Stimulated activated CD4-positive, alpha-beta T cell treated with anti-CD3 and anti-CD28 coated beads, TNF-alpha, amount 100 ng/mL, for 1 hour (primary cell): Measurements from ENCODE around the gene HSDL2.
"Not testable (repeated sequence)": the region's sequence is repeated elsewhere in the genome, so short reads cannot be mapped to it uniquely, and the experiment has no call there.

ENCODE experiments used
- DNase-seq, 3 donors: peaks; one replicate each; pipeline ENCODE4 v3.0.0-alpha.2; 2020; ENCODE audit warnings: low read depth in 3 of 3, low spot score in 1 of 3

HSDL2 gene

GRCh38 chr9:112393146-112393545, 13.2 kb downstream of the HSDL2 start:
- not testable (repeated sequence) for DNase-seq

GRCh38 chr9:112396416-112396815, 16.5 kb downstream of the HSDL2 start:
- no peak for DNase-seq

- DNase-seq = no peak
Measured at GRCh38 chr9:112396872-112397271, 17.0 kb downstream of the HSDL2 start.

- DNase-seq = no peak
Measured at GRCh38 chr9:112401175-112401815, 21.4 kb downstream of the HSDL2 start.

- DNase-seq = no peak
Measured at GRCh38 chr9:112403614-112404201, 23.8 kb downstream of the HSDL2 start.

- no peak for DNase-seq
Measured at GRCh38 chr9:112404508-112404932, 24.6 kb downstream of the HSDL2 start.

GRCh38 chr9:112408275-112408674, 28.4 kb downstream of the HSDL2 start:
- DNase-seq = no peak

- no peak for DNase-seq
Measured at GRCh38 chr9:112408819-112409218, 28.9 kb downstream of the HSDL2 start.

- DNase-seq = no peak
Measured at GRCh38 chr9:112409758-112410157, 29.9 kb downstream of the HSDL2 start.

- no peak for DNase-seq
Measured at GRCh38 chr9:112411626-112412027, 31.7 kb downstream of the HSDL2 start.

GRCh38 chr9:112413728-112414127, 33.8 kb downstream of the HSDL2 start:
- DNase-seq = not testable (repeated sequence)

GRCh38 chr9:112420208-112420607, 40.3 kb downstream of the HSDL2 start:
- no peak for DNase-seq

- DNase-seq = no peak
Measured at GRCh38 chr9:112421771-112422222, 41.9 kb downstream of the HSDL2 start.

- DNase-seq = no peak
Measured at GRCh38 chr9:112422417-112423148, 42.7 kb downstream of the HSDL2 start.

- no peak for DNase-seq
Measured at GRCh38 chr9:112430006-112430522, 50.2 kb downstream of the HSDL2 start.

GRCh38 chr9:112433499-112434392, 53.8 kb downstream of the HSDL2 start:
- no peak for DNase-seq

- no peak for DNase-seq
Measured at GRCh38 chr9:112434487-112434886, 54.6 kb downstream of the HSDL2 start.

GRCh38 chr9:112437406-112437805, 57.5 kb downstream of the HSDL2 start:
- DNase-seq = no peak

GRCh38 chr9:112439171-112439570, 59.3 kb downstream of the HSDL2 start:
- DNase-seq = no peak

GRCh38 chr9:112439825-112440224, 59.9 kb downstream of the HSDL2 start:
- DNase-seq = no peak

- DNase-seq = no peak
Measured at GRCh38 chr9:112443200-112443599, 63.3 kb downstream of the HSDL2 start.
